HepG2 (cell line): ENCODE measurements around the gene LRSAM1. TPM values are rescaled to one million over a fixed set of nuclear protein-coding genes. Genes with fewer than 3 reads are reported as not detected.
A peak's percentile ranks its signal among the peaks of the same experiment; 100 is the strongest.

Experiments used
- CREM ChIP-seq, 2 experiments: sonication (generic) in 1 of 2; formaldehyde crosslinking in 1 of 2; IDR thresholded peaks; 2 replicates each; pipeline versions ENCODE4 v1.4.0 to v1.6.1; 2016 to 2020; ENCODE audit warnings: antibody characterized with exemption in 1 of 2, mild to moderate bottlenecking in 1 of 2, missing genetic modification reagents in 1 of 2
- JARID2 ChIP-seq: sonication (generic); formaldehyde crosslinking; IDR thresholded peaks from 2 replicates; pipeline ENCODE4 v1.8.1; 2023; ENCODE audit warnings: missing genetic modification reagents, inconsistent platforms; ENCODE audit not compliant: insufficient replicate concordance
- MED13 ChIP-seq: sonication (generic); formaldehyde crosslinking; IDR thresholded peaks from 2 replicates; pipeline ENCODE4 v1.5.0; 2020; ENCODE audit warnings: missing genetic modification reagents
- THAP11 ChIP-seq: IDR thresholded peaks from 2 replicates; pipeline ENCODE4 v1.6.1; 2016; ENCODE audit warnings: missing biosample characterization, missing genetic modification reagents
- ZKSCAN5 ChIP-seq: sonication (generic); formaldehyde crosslinking; IDR thresholded peaks from 2 replicates; pipeline ENCODE4 v1.5.1; 2020; ENCODE audit warnings: mild to moderate bottlenecking, missing genetic modification reagents
- ZNF17 ChIP-seq: sonication (generic); formaldehyde crosslinking; IDR thresholded peaks from 2 replicates; pipeline ENCODE4 v1.5.0; 2020; ENCODE audit warnings: mild to moderate bottlenecking, missing genetic modification reagents
- ZNF263 ChIP-seq: sonication (generic); formaldehyde crosslinking; IDR thresholded peaks from 2 replicates; pipeline ENCODE4 v1.4.0; 2020; ENCODE audit warnings: missing genetic modification reagents
- polyA plus RNA-seq, 8 experiments: library from polyadenylated mRNA; depleted of rRNA in 3 of 8; stranded (reverse) in 7 of 8; unstranded in 1 of 8; fragments of >200 nt; fragmentation: Illumina TruSeq in 4 of 8; extraction: Trizol in 4 of 8; gene quantifications; 2 replicates each; pipeline versions ENCODE4 v1.2.1 to v1.2.3, GENCODE V29; 2011 to 2016; ENCODE audit warnings: low read depth in 4 of 8, missing spikeins in 1 of 8, mixed read lengths in 1 of 8; ENCODE audit not compliant: insufficient read depth in 1 of 8
- total RNA-seq, 5 experiments: library from RNA; depleted of rRNA; stranded (reverse); fragments of >200 nt; fragmentation: Illumina TruSeq; extraction: Trizol; gene quantifications; 2 replicates each; pipeline ENCODE4 v1.2.3, GENCODE V29; 2016; ENCODE audit warnings: low read depth in 1 of 5
- TF ChIP-seq, protein P1 (sequence below), 2 experiments: fragments of 450-650 bp in 1 of 2; sonication (generic) in 1 of 2; formaldehyde crosslinking in 1 of 2; IDR thresholded peaks; 2 replicates each; pipeline versions ENCODE4 v1.6.1 to v1.8.0; 2016 to 2022; ENCODE audit warnings: antibody characterized with exemption in 1 of 2, mild to moderate bottlenecking in 1 of 2, missing genetic modification reagents in 1 of 2
- TF ChIP-seq, protein P2 (sequence below): sonication (generic); formaldehyde crosslinking; IDR thresholded peaks from 2 replicates; pipeline ENCODE4 v1.4.0; 2020; ENCODE audit warnings: mild to moderate bottlenecking, missing genetic modification reagents
- TF ChIP-seq, protein P3 (sequence below): IDR thresholded peaks from 2 replicates; pipeline ENCODE4 v1.6.1; 2016; ENCODE audit warnings: low read depth, borderline replicate concordance

LRSAM1 gene
- total and polyA plus RNA-seq, 2 of the 13 experiments (the other 11 are each of a cell fraction or from before 2014, with no cell fraction given) = 8.7 to 10.2 TPM

GRCh38 chr9:127548352-127548881 is 97.1 kb downstream of the LRSAM1 start (continued):
- TF ChIP-seq, protein P1, sequence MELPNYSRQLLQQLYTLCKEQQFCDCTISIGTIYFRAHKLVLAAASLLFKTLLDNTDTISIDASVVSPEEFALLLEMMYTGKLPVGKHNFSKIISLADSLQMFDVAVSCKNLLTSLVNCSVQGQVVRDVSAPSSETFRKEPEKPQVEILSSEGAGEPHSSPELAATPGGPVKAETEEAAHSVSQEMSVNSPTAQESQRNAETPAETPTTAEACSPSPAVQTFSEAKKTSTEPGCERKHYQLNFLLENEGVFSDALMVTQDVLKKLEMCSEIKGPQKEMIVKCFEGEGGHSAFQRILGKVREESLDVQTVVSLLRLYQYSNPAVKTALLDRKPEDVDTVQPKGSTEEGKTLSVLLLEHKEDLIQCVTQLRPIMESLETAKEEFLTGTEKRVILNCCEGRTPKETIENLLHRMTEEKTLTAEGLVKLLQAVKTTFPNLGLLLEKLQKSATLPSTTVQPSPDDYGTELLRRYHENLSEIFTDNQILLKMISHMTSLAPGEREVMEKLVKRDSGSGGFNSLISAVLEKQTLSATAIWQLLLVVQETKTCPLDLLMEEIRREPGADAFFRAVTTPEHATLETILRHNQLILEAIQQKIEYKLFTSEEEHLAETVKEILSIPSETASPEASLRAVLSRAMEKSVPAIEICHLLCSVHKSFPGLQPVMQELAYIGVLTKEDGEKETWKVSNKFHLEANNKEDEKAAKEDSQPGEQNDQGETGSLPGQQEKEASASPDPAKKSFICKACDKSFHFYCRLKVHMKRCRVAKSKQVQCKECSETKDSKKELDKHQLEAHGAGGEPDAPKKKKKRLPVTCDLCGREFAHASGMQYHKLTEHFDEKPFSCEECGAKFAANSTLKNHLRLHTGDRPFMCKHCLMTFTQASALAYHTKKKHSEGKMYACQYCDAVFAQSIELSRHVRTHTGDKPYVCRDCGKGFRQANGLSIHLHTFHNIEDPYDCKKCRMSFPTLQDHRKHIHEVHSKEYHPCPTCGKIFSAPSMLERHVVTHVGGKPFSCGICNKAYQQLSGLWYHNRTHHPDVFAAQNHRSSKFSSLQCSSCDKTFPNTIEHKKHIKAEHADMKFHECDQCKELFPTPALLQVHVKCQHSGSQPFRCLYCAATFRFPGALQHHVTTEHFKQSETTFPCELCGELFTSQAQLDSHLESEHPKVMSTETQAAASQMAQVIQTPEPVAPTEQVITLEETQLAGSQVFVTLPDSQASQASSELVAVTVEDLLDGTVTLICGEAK (IDR thresholded peaks at IDR 0.05) = no peak
- TF ChIP-seq, protein P1 (CRISPR knock-in tag; IDR thresholded peaks at IDR 0.05) = no peak
- TF ChIP-seq ZKSCAN5 (CRISPR knock-in tag) (no peak), THAP11 (CRISPR knock-in tag) (no peak), ZNF17 (CRISPR knock-in tag) (no peak), JARID2 (CRISPR knock-in tag) (no peak), ZNF263 (CRISPR knock-in tag) (no peak), CREM (IDR thresholded peaks at IDR 0.05) (no peak), CREM (CRISPR knock-in tag; IDR thresholded peaks at IDR 0.05) (no peak), MED13 (no peak)
- TF ChIP-seq, protein P2, sequence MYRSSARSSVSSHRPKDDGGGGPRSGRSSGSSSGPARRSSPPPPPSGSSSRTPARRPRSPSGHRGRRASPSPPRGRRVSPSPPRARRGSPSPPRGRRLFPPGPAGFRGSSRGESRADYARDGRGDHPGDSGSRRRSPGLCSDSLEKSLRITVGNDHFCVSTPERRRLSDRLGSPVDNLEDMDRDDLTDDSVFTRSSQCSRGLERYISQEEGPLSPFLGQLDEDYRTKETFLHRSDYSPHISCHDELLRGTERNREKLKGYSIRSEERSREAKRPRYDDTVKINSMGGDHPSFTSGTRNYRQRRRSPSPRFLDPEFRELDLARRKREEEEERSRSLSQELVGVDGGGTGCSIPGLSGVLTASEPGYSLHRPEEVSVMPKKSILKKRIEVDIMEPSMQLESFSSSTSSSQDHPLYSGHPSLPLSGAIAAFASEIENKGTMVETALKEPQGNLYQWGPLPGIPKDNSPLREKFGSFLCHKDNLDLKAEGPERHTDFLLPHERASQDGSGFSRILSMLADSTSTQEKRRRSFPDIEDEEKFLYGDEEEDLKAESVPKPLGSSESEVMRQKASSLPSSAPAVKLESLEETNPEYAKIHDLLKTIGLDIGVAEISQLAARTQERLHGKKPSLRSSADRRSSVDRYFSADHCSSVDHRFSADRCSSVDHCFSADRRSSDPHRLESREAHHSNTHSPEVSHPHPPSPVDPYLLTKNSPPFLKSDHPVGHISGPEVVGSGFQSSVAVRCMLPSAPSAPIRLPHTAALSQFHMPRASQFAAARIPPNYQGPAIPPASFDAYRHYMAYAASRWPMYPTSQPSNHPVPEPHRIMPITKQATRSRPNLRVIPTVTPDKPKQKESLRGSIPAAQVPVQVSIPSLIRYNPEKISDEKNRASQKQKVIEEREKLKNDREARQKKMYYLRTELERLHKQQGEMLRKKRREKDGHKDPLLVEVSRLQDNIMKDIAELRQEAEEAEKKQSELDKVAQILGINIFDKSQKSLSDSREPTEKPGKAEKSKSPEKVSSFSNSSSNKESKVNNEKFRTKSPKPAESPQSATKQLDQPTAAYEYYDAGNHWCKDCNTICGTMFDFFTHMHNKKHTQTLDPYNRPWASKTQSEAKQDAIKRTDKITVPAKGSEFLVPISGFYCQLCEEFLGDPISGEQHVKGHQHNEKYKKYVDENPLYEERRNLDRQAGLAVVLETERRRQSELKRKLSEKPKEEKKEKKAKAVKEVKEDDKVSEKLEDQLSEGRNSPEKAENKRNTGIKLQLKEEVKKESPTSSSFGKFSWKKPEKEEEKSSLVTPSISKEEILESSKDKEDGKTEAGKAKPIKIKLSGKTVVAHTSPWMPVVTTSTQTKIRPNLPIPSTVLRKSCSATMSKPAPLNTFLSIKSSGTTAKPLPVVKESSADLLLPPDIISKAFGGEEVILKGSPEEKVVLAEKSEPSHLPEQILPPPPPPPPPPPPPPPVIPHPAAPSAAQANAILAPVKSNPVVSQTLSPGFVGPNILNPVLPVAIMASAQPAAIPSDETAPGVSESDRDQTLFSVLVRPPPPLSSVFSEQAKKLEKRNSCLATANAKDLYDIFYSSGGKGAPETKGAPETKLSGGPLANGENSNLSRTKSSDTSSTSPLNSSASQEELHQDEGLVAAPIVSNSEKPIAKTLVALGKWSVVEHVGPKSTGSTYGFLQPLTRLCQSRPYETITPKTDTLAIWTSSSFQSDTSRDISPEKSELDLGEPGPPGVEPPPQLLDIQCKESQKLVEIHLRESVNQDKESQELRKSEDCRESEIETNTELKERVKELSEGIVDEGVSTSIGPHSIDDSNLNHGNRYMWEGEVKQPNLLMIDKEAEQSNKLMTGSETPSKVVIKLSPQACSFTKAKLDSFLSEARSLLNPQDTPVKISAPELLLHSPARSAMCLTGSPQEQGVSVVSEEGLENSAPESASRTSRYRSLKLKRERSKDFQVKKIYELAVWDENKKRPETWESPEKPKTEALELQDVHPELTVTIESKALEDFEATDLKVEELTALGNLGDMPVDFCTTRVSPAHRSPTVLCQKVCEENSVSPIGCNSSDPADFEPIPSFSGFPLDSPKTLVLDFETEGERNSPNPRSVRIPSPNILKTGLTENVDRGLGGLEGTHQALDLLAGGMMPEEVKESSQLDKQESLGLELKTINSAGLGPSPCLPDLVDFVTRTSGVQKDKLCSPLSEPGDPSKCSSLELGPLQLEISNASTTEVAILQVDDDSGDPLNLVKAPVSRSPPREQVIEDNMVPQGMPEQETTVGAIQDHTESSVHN = no peak
- TF ChIP-seq, protein P3, sequence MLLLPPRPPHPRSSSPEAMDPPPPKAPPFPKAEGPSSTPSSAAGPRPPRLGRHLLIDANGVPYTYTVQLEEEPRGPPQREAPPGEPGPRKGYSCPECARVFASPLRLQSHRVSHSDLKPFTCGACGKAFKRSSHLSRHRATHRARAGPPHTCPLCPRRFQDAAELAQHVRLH = peak; percentile 36; the same call in 1 of the 2 replicates
